Ishikawa (cell line): ENCODE results near the gene DAB1.

ENCODE experiments used
- CEBPB ChIP-seq: IDR thresholded peaks from 2 replicates; pipeline ENCODE4 v1.6.1; 2012
- CREB1 ChIP-seq: IDR thresholded peaks from 2 replicates; pipeline ENCODE4 v1.6.1; 2012; ENCODE audit warnings: low read depth
- EGR1 ChIP-seq: IDR thresholded peaks from 2 replicates; pipeline ENCODE4 v1.6.1; 2012
- EP300 ChIP-seq: IDR thresholded peaks from 2 replicates; pipeline ENCODE4 v1.6.1; 2012; ENCODE audit warnings: borderline replicate concordance
- FOXM1 ChIP-seq: IDR thresholded peaks from 2 replicates; pipeline ENCODE4 v1.6.1; 2012; ENCODE audit warnings: low read depth, borderline replicate concordance
- NFIC ChIP-seq: IDR thresholded peaks from 2 replicates; pipeline ENCODE4 v1.6.1; 2012
- RAD21 ChIP-seq: IDR thresholded peaks from 2 replicates; pipeline ENCODE4 v1.6.1; 2012; ENCODE audit warnings: low read depth
- TAF1 ChIP-seq: IDR thresholded peaks from 2 replicates; pipeline ENCODE4 v1.6.1; 2012; ENCODE audit warnings: low read depth, mild to moderate bottlenecking
- TCF12 ChIP-seq: IDR thresholded peaks from 2 replicates; pipeline ENCODE4 v1.6.1; 2012; ENCODE audit warnings: low read depth
- TEAD4 ChIP-seq: IDR thresholded peaks from 2 replicates; pipeline ENCODE4 v1.6.1; 2012
- YY1 ChIP-seq: IDR thresholded peaks from 2 replicates; pipeline ENCODE4 v1.6.1; 2012; ENCODE audit warnings: low read depth
- ZBTB7A ChIP-seq: IDR thresholded peaks from 2 replicates; pipeline ENCODE4 v1.6.1; 2012; ENCODE audit warnings: low read depth
- TF ChIP-seq, protein P1 (sequence below): IDR thresholded peaks from 2 replicates; pipeline ENCODE4 v1.6.1; 2012; ENCODE audit warnings: low read depth, mild to moderate bottlenecking
- TF ChIP-seq, protein P2 (sequence below): IDR thresholded peaks from 2 replicates; pipeline ENCODE4 v1.6.1; 2012
- TF ChIP-seq, protein P3 (sequence below): IDR thresholded peaks from 2 replicates; pipeline ENCODE4 v1.6.1; 2012

The DAB1 gene

DNA sequence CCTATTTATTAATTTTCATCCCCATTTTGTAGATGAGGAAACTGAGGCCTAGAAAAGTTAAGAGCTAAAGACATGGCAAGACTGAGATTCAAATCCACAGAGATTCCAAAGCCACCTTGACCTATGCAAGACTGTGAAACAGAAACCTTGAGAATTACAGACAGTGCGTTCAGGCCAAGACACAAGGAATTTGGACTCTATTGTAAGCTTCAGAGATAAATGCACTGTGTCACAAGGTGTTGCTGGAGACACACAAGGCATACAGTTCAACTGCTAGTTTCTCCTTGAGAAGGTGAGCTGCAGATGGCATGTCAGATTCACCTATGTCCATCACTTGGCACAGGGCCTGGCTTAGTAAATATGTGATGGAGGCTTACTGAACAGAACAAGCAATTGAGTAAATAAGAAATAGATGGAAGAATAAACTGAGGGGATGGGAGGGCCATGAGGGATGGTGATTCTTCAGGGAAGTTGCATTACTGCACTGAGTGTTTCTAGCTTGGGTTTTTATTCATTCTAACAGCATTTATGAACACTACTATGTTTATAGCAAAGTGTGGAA, 215.0 kb downstream of the DAB1 start:
- TF ChIP-seq TCF12 (no peak), TAF1 (no peak), CREB1 (no peak), EGR1 (no peak), YY1 (no peak), RAD21 (no peak)
- TF ChIP-seq, protein P1, sequence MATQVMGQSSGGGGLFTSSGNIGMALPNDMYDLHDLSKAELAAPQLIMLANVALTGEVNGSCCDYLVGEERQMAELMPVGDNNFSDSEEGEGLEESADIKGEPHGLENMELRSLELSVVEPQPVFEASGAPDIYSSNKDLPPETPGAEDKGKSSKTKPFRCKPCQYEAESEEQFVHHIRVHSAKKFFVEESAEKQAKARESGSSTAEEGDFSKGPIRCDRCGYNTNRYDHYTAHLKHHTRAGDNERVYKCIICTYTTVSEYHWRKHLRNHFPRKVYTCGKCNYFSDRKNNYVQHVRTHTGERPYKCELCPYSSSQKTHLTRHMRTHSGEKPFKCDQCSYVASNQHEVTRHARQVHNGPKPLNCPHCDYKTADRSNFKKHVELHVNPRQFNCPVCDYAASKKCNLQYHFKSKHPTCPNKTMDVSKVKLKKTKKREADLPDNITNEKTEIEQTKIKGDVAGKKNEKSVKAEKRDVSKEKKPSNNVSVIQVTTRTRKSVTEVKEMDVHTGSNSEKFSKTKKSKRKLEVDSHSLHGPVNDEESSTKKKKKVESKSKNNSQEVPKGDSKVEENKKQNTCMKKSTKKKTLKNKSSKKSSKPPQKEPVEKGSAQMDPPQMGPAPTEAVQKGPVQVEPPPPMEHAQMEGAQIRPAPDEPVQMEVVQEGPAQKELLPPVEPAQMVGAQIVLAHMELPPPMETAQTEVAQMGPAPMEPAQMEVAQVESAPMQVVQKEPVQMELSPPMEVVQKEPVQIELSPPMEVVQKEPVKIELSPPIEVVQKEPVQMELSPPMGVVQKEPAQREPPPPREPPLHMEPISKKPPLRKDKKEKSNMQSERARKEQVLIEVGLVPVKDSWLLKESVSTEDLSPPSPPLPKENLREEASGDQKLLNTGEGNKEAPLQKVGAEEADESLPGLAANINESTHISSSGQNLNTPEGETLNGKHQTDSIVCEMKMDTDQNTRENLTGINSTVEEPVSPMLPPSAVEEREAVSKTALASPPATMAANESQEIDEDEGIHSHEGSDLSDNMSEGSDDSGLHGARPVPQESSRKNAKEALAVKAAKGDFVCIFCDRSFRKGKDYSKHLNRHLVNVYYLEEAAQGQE, result no peak
- TF ChIP-seq, protein P2, sequence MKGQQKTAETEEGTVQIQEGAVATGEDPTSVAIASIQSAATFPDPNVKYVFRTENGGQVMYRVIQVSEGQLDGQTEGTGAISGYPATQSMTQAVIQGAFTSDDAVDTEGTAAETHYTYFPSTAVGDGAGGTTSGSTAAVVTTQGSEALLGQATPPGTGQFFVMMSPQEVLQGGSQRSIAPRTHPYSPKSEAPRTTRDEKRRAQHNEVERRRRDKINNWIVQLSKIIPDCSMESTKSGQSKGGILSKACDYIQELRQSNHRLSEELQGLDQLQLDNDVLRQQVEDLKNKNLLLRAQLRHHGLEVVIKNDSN, result no peak

DNA sequence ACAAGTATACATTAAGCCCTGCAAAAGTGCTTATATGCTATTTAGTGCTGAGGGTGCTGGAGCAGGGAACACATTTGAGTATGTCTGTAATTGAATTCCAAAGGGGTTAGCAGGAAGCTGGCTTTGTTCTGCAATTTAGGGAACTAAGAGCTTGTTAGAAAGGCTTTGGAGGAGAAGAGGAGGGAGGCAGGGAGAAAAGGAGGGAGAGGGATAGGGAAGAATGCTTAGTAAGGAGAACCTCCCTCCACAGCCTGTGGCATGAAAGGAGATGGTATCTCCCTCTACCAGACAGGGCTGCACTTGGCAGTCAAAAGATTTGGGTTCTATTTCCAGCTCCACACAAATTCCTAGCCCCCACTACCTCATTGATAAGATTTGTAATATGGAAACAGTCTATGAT, 217.8 kb downstream of the DAB1 start:
- no peak for TF ChIP-seq NFIC
- no peak for TF ChIP-seq TEAD4
- no peak for TF ChIP-seq ZBTB7A
- TF ChIP-seq FOXM1, result no peak
- TF ChIP-seq CEBPB, result no peak
- no peak for TF ChIP-seq CREB1
- TF ChIP-seq, protein P3, sequence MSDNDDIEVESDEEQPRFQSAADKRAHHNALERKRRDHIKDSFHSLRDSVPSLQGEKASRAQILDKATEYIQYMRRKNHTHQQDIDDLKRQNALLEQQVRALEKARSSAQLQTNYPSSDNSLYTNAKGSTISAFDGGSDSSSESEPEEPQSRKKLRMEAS, result no peak
- no peak for TF ChIP-seq EGR1
- TF ChIP-seq, protein P1, result no peak
- TF ChIP-seq, protein P2, result no peak
- no peak for TF ChIP-seq EP300
- TF ChIP-seq YY1, result no peak

DNA sequence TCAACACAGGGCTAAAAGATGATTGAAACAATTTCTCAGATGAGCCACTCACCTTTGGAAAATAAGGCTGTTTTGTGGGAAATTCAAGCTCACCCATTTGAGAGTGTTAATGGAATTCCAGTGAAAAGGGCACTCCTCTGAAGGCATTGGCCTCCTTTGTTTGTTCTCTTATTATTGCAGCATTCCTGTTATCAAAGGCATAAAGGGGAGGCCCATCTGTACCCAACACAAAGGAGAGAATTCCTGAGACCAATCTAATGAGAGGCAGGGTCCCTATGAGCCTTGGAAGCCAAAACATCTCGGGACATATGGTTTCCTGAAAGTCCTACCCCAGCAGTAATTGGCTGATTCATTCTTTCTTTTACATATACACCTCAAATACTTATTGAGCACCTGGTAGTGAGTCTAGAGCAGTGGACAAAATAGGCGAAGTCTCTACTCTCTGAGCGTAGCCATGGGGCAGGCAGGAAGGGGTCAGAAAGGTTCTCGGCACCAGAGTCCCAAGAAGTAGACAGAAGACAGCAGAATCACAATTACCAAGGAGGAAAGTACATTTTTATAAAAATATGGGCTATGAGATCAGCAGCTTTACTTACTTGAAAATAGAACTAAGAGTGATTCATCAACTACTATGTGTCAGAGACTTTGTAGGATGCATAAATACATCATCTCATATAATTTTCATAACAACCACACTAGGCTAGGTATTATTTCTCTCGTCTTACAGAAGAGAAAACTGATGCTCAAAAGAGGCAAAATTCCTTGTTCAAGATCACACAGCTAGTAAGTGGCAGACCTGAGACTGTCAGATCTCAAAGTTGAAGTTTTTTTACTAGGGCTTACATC, 218.7 kb downstream of the DAB1 start:
- TF ChIP-seq EGR1, result no peak
- TF ChIP-seq, protein P1, result no peak
- TF ChIP-seq, protein P3, result no peak
- TF ChIP-seq YY1, result no peak
- TF ChIP-seq TEAD4, result no peak
- no peak for TF ChIP-seq NFIC
- no peak for TF ChIP-seq ZBTB7A
- TF ChIP-seq FOXM1, result no peak
- TF ChIP-seq TCF12, result no peak

DNA sequence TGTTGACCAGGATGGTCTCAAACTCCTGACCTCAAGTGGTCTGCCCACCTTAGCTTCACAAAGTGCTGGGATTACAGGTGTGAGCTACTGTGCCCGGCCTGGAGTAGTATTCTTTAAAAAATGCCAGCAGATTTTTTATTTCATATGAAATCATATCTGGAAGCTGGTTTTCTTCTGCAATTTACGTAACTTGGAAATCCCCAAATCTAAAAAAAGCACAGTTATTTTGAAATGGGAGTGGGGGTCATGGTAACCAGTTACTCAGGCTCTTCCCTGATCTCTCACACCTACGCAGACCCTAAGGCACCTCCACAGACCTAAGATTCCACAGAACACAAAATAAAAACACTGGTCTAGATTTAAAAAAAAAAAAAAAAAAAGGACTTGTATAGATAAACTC, 219.8 kb downstream of the DAB1 start:
- no peak for TF ChIP-seq CREB1
- TF ChIP-seq CEBPB, result no peak
- no peak for TF ChIP-seq ZBTB7A
- TF ChIP-seq TEAD4, result no peak
- no peak for TF ChIP-seq YY1
- no peak for TF ChIP-seq TAF1
- TF ChIP-seq NFIC, result no peak
- no peak for TF ChIP-seq EP300
- TF ChIP-seq, protein P3, result no peak
- TF ChIP-seq, protein P2, result no peak
- TF ChIP-seq, protein P1, result no peak
- TF ChIP-seq EGR1, result no peak
- TF ChIP-seq RAD21, result no peak
- TF ChIP-seq FOXM1, result no peak
- TF ChIP-seq TCF12, result no peak
